Effector memory CD4-positive, alpha-beta T cell (primary cell): ENCODE data around the gene RPGRIP1L.
"Not testable (repeated sequence)": the region's sequence is repeated elsewhere in the genome, so short reads cannot be mapped to it uniquely, and the experiment has no call there.

ENCODE experiments used
- DNase-seq, 3 donors: peaks; one replicate each; pipeline ENCODE4 v3.0.0-alpha.2; 2020
- H3K27ac ChIP-seq: 2 replicates; pipeline ENCODE4 v1.7.0; 2013; ENCODE audit warnings: mild to moderate bottlenecking, low read length, moderate library complexity; ENCODE audit not compliant: insufficient read depth, poor library complexity, severe bottlenecking
- H3K27me3 ChIP-seq: replicated peaks from 2 replicates; pipeline ENCODE4 v1.7.0; 2013; ENCODE audit warnings: mild to moderate bottlenecking, low read length; ENCODE audit not compliant: insufficient read depth, control insufficient read depth, poor library complexity, severe bottlenecking
- H3K36me3 ChIP-seq: 2 replicates; pipeline ENCODE4 v1.7.0; 2013; ENCODE audit warnings: mild to moderate bottlenecking, low read length, moderate library complexity; ENCODE audit not compliant: control insufficient read depth, insufficient read depth
- H3K4me1 ChIP-seq: 2 replicates; pipeline ENCODE4 v1.7.0; 2013; ENCODE audit warnings: low read length, mild to moderate bottlenecking; ENCODE audit not compliant: control insufficient read depth, insufficient read depth, poor library complexity, severe bottlenecking
- H3K4me3 ChIP-seq: 2 replicates; pipeline ENCODE4 v1.7.0; 2013; ENCODE audit warnings: low read length, low read depth, mild to moderate bottlenecking; ENCODE audit not compliant: insufficient read depth, poor library complexity, severe bottlenecking
- H3K9me3 ChIP-seq: 2 replicates; pipeline ENCODE4 v1.7.0; 2013; ENCODE audit warnings: mild to moderate bottlenecking, low read length, moderate library complexity; ENCODE audit not compliant: control insufficient read depth

RPGRIP1L gene

GRCh38 chr16:53690771-53691170, 12.9 kb downstream of the RPGRIP1L start:
- no peak overlapping the region for H3K27ac ChIP-seq
- DNase-seq, result no peak
- no peaks in the 10 kb centered on the region for H3K9me3 ChIP-seq
- no peak overlapping the region for H3K4me3 ChIP-seq
- H3K4me1 ChIP-seq, result no peaks in the 10 kb centered on the region
- H3K27me3 ChIP-seq, result no peaks in the 10 kb centered on the region
- H3K36me3 ChIP-seq, result no peaks in the 10 kb centered on the region

- H3K4me3 ChIP-seq, result no peak overlapping the region
- H3K9me3 ChIP-seq, result no peaks in the 10 kb centered on the region
- H3K4me1 ChIP-seq, result no peaks in the 10 kb centered on the region
- no peak for DNase-seq
- H3K27ac ChIP-seq, result no peak overlapping the region
- no peaks in the 10 kb centered on the region for H3K27me3 ChIP-seq
- H3K36me3 ChIP-seq, result no peaks in the 10 kb centered on the region
Observed at GRCh38 chr16:53689636-53690035, 14.0 kb downstream of the RPGRIP1L start.

- Histone ChIP-seq H3K27ac (no peak overlapping the region), H3K4me3 (no peak overlapping the region), H3K27me3 (no peaks in the 10 kb centered on the region), H3K4me1 (no peaks in the 10 kb centered on the region), H3K36me3 (no peaks in the 10 kb centered on the region), H3K9me3 (no peaks in the 10 kb centered on the region)
- DNase-seq, result no peak
Observed at GRCh38 chr16:53686710-53687109, 16.9 kb downstream of the RPGRIP1L start.

- H3K27ac ChIP-seq, DNase-seq, H3K4me1 ChIP-seq, H3K9me3 ChIP-seq, H3K36me3 ChIP-seq, H3K4me3 ChIP-seq, H3K27me3 ChIP-seq: not testable (repeated sequence)
Observed at GRCh38 chr16:53685334-53685733, 18.3 kb downstream of the RPGRIP1L start.

GRCh38 chr16:53681354-53681753, 22.3 kb downstream of the RPGRIP1L start:
- Histone ChIP-seq H3K36me3 (no peaks in the 10 kb centered on the region), H3K9me3 (no peaks in the 10 kb centered on the region), H3K27ac (no peak overlapping the region), H3K4me1 (no peaks in the 10 kb centered on the region), H3K27me3 (no peaks in the 10 kb centered on the region), H3K4me3 (no peak overlapping the region)
- DNase-seq, result no peak

GRCh38 chr16:53680756-53681155, 22.9 kb downstream of the RPGRIP1L start:
- no peaks in the 10 kb centered on the region for H3K27me3 ChIP-seq
- no peaks in the 10 kb centered on the region for H3K9me3 ChIP-seq
- no peaks in the 10 kb centered on the region for H3K4me1 ChIP-seq
- no peak overlapping the region for H3K4me3 ChIP-seq
- no peaks in the 10 kb centered on the region for H3K36me3 ChIP-seq
- DNase-seq, result no peak
- no peak overlapping the region for H3K27ac ChIP-seq

- H3K9me3 ChIP-seq, result no peaks in the 10 kb centered on the region
Observed at GRCh38 chr16:53678756-53679343, 24.8 kb downstream of the RPGRIP1L start.

GRCh38 chr16:53678155-53678554, 25.5 kb downstream of the RPGRIP1L start:
- no peaks in the 10 kb centered on the region for H3K36me3 ChIP-seq
- no peak for DNase-seq
- no peaks in the 10 kb centered on the region for H3K27me3 ChIP-seq
- no peak overlapping the region for H3K4me3 ChIP-seq
- H3K27ac ChIP-seq, result no peak overlapping the region
- no peaks in the 10 kb centered on the region for H3K9me3 ChIP-seq
- no peaks in the 10 kb centered on the region for H3K4me1 ChIP-seq

More at GRCh38 chr16:53678756-53679343, 24.8 kb downstream of the RPGRIP1L start:
- no peaks in the 10 kb centered on the region for H3K4me1 ChIP-seq
- H3K36me3 ChIP-seq, result no peaks in the 10 kb centered on the region
- no peak overlapping the region for H3K4me3 ChIP-seq
- no peak for DNase-seq
- H3K27me3 ChIP-seq, result no peaks in the 10 kb centered on the region
- H3K27ac ChIP-seq, result no peak overlapping the region

GRCh38 chr16:53673189-53673588, 30.5 kb downstream of the RPGRIP1L start:
- Histone ChIP-seq H3K4me1 (no peaks in the 10 kb centered on the region), H3K27ac (no peak overlapping the region), H3K4me3 (no peak overlapping the region), H3K36me3 (no peaks in the 10 kb centered on the region), H3K27me3 (no peaks in the 10 kb centered on the region), H3K9me3 (no peaks in the 10 kb centered on the region)
- no peak for DNase-seq

GRCh38 chr16:53672461-53672860, 31.2 kb downstream of the RPGRIP1L start:
- Histone ChIP-seq H3K9me3 (no peaks in the 10 kb centered on the region), H3K4me1 (no peaks in the 10 kb centered on the region), H3K27me3 (no peaks in the 10 kb centered on the region), H3K36me3 (no peaks in the 10 kb centered on the region), H3K4me3 (no peak overlapping the region), H3K27ac (no peak overlapping the region)
- DNase-seq, result no peak
